Spleen (tissue), 11 donors: ENCODE results near the gene HNRNPH2. TPM values are rescaled to one million over a fixed set of nuclear protein-coding genes. Genes with fewer than 3 reads are reported as not detected.
A peak's percentile ranks its signal among the peaks of the same experiment; 100 is the strongest.

Source experiments
- DNase-seq: peaks from one replicate; pipeline ENCODE4 v3.0.0-alpha.2; 2020
- H3K27ac ChIP-seq, 8 donors: fragments of 200-600 bp; sonication (generic) in 7 of 8; 1 replicate in 4 of 8; 2 replicates in 4 of 8; pipeline versions ENCODE4 v1.5.0 to v1.8.0; 2016 to 2021; ENCODE audit warnings: inconsistent platforms in 4 of 8, mild to moderate bottlenecking in 4 of 8, moderate library complexity in 1 of 8
- H3K27me3 ChIP-seq, 7 donors: fragments of 200-600 bp; sonication (generic) in 6 of 7; replicated peaks in 1 of 7; 1 replicate in 4 of 7; 2 replicates in 3 of 7; pipeline versions ENCODE4 v1.5.0 to v1.8.0; 2016 to 2021; ENCODE audit warnings: inconsistent platforms in 3 of 7, mild to moderate bottlenecking in 1 of 7
- H3K36me3 ChIP-seq, 6 donors: fragments of 200-600 bp; sonication (generic) in 5 of 6; 1 replicate in 4 of 6; 2 replicates in 2 of 6; pipeline versions ENCODE4 v1.5.0 to v1.8.0; 2016 to 2021; ENCODE audit warnings: inconsistent platforms in 2 of 6
- H3K4me1 ChIP-seq, 6 donors: fragments of 200-600 bp; sonication (generic) in 5 of 6; 1 replicate in 3 of 6; 2 replicates in 3 of 6; pipeline versions ENCODE4 v1.5.0 to v1.8.0; 2016 to 2021; ENCODE audit warnings: inconsistent platforms in 3 of 6
- H3K4me3 ChIP-seq, 8 donors: fragments of 200-600 bp; sonication (generic) in 7 of 8; 1 replicate in 4 of 8; 2 replicates in 4 of 8; pipeline versions ENCODE4 v1.5.0 to v1.8.0; 2016 to 2021; ENCODE audit warnings: inconsistent platforms in 4 of 8, mild to moderate bottlenecking in 4 of 8, moderate library complexity in 2 of 8
- H3K9me3 ChIP-seq, 8 donors: fragments of 200-600 bp; sonication (generic) in 7 of 8; 1 replicate in 4 of 8; 2 replicates in 4 of 8; pipeline versions ENCODE4 v1.5.0 to v1.8.0; 2016 to 2021; ENCODE audit warnings: inconsistent platforms in 4 of 8
- POLR2A ChIP-seq, 3 donors: fragments of 450-650 bp; IDR thresholded peaks; one replicate each; pipeline ENCODE4 v1.5.1; 2017; ENCODE audit warnings: antibody characterized with exemption in 3 of 3, mild to moderate bottlenecking in 1 of 3
- POLR2AphosphoS5 ChIP-seq, 3 donors: sonication (generic); formaldehyde crosslinking; IDR thresholded peaks; one replicate each; pipeline ENCODE4 v1.5.1; 2017; ENCODE audit warnings: antibody characterized with exemption in 3 of 3
- WGBS, 5 donors: extraction: QIAGEN DNeasy Blood & Tissue Kit in 3 of 5; methylation state at CpG; one replicate each; pipeline versions ENCODE4 v1.1.5 to v1.1.7; 2013 to 2018; 5-methylcytosine and 5-hydroxymethylcytosine counted together
- intact Hi-C: fragments of 100-400 bp; cut with DNase I; formaldehyde crosslinking; loops from one replicate; pipeline ENCODE4 v1.15.0; 2023; ENCODE audit warnings: low total_unique reads
- polyA plus RNA-seq, 3 donors: library from polyadenylated mRNA; stranded (reverse); fragments of 200-250 nt; gene quantifications; one replicate each; pipeline ENCODE4 v1.2.1, GENCODE V29; 2013
- total RNA-seq, 7 donors: library from RNA; depleted of rRNA in 3 of 7; stranded (reverse); fragments of >200 nt in 3 of 7; fragmentation: NEBNext Ultra II Directional in 4 of 7; extraction: Animal tissue kit (Norgen Biotek cat#: 25700) in 4 of 7; gene quantifications; one replicate each; pipeline versions ENCODE4 v1.1.0 to v1.2.1, GENCODE V29; 2016 to 2021
- TF ChIP-seq, protein P1 (sequence below), 11 experiments: fragments of 200-600 bp in 7 of 11; fragments of 450-650 bp in 4 of 11; sonication (generic) in 4 of 11; IDR thresholded peaks in 8 of 11; conservative IDR thresholded peaks in 3 of 11; 1 replicate in 7 of 11; 2 replicates in 4 of 11; pipeline versions ENCODE4 v1.4.0 to v1.8.0; 2016 to 2021; ENCODE audit warnings: antibody characterized with exemption in 11 of 11, inconsistent platforms in 4 of 11, mild to moderate bottlenecking in 1 of 11
- donor health status: healthy with polysubstance abuse.
- donor health status: DM: no; HTN: no; CAD: no; lungs with moderate emphysema.
- donor health status: DM: no; HTN: no; CAD: no.
- donor health status: Bipolar disorder and iron deficiency.
- donor health status: healthy.
- donor health status: DM: no; HTN: no; CAD: no.
- donor health status: DM: yes; HTN: yes; CAD: no.

The HNRNPH2 gene
- total and polyA plus RNA-seq, 10 donors, result 34.1 to 74.1 (median 65.4) TPM

DNA sequence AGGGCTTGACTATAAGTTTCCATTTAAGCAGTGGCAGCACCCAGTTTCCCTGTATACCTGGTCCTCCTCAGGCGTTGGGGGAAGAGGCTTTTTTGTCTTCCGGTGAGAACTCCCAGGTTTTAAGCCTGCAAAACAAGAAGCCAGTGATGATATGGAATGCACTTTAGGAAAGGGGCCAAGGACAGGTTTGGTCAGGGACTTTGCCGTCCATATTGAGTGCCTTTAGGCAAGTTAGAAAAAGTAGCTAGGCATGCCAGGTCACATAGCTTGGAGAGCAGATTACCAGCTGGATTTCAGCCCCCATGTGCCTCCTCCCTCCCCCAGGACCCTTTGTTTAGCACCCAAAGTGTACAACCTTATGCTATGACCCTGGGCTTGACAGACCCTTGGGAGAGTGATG is 45.9 kb upstream of the HNRNPH2 start:
- Histone ChIP-seq H3K4me1 (peaks cover 0 to 4% (median 0%) of the 10 kb centered on the region in 6 donors), H3K27ac (no peak overlapping the region), H3K27me3 (no peaks in the 10 kb centered on the region), H3K9me3 (no peaks in the 10 kb centered on the region), H3K36me3 (peaks cover 0 to 83% (median 0%) of the 10 kb centered on the region in 6 donors), H3K4me3 (no peak overlapping the region)
- DNase-seq, result no peak
- 72 to 98% (median 81%) methylated on average over 3 of the region's 3 CpGs; no CpG with 5 or more reads in 1 of the 5 donors for WGBS, 5 donors
- intact Hi-C loops, result no loop called here
- TF ChIP-seq POLR2AphosphoS5 (IDR thresholded peaks at IDR 0.05), result no peak
- TF ChIP-seq, protein P1, sequence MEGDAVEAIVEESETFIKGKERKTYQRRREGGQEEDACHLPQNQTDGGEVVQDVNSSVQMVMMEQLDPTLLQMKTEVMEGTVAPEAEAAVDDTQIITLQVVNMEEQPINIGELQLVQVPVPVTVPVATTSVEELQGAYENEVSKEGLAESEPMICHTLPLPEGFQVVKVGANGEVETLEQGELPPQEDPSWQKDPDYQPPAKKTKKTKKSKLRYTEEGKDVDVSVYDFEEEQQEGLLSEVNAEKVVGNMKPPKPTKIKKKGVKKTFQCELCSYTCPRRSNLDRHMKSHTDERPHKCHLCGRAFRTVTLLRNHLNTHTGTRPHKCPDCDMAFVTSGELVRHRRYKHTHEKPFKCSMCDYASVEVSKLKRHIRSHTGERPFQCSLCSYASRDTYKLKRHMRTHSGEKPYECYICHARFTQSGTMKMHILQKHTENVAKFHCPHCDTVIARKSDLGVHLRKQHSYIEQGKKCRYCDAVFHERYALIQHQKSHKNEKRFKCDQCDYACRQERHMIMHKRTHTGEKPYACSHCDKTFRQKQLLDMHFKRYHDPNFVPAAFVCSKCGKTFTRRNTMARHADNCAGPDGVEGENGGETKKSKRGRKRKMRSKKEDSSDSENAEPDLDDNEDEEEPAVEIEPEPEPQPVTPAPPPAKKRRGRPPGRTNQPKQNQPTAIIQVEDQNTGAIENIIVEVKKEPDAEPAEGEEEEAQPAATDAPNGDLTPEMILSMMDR (IDR thresholded peaks at IDR 0.05 in 8 of 11, conservative IDR thresholded peaks at IDR 0.05 in 3 of 11), result no peak
- TF ChIP-seq POLR2A (IDR thresholded peaks at IDR 0.05), result no peak

DNA sequence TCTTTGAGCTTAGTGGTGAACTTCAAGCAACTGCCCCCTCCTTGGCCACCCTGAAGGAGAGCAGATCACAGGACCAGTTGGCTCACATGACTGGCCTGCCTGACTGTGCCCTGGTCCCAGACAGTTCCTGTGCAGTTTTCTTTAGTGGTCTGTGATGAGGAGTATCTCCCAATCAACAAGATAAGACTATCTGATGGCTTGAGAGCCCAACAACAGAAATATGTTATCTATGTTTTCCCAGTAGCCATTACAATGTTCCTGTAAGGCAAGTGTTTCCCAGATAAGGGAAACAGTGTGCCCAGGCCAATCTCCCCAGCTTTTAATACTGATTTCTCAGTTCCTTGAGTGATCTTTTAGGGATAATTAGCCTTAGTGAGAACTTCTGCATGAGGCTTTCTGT is 45.3 kb upstream of the HNRNPH2 start:
- H3K4me1 ChIP-seq, result peaks cover 0 to 4% (median 0%) of the 10 kb centered on the region in 6 donors
- intact Hi-C loops, result no loop called here

DNA sequence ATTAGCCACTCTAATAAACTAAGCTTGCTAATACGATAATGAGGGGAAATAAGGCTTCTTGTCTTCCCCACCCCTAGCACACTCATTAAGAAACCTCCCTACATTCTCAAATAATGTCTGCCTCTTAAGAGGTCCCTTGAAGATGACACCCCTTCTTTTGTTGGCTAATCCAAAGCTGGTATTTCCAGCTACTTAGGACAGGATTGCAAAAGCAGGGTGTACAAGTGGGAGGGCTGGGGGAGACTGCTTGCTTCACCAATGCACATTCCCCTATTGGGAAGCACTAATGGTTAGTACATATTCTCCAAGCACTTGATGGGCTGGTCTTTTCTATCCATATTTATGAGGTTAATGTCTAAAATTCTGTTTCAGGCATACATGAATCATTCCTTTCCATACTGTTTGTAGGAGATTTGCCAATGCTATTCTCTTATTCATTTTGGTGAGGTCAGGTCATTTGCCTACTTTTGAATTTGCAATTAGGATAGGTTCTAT is 42.7 kb upstream of the HNRNPH2 start:
- Histone ChIP-seq H3K27me3 (peaks cover 0 to 6% (median 0%) of the 10 kb centered on the region in 7 donors), H3K4me1 (peaks cover 0 to 14% (median 0%) of the 10 kb centered on the region in 6 donors), H3K9me3 (no peaks in the 10 kb centered on the region), H3K4me3 (no peak overlapping the region), H3K36me3 (peaks cover 0 to 79% (median 0%) of the 10 kb centered on the region in 6 donors), H3K27ac (no peak overlapping the region)
- intact Hi-C loops, result no loop called here
- TF ChIP-seq POLR2AphosphoS5 (IDR thresholded peaks at IDR 0.05), result no peak
- TF ChIP-seq, protein P1 (IDR thresholded peaks at IDR 0.05 in 8 of 11, conservative IDR thresholded peaks at IDR 0.05 in 3 of 11), result no peak
- TF ChIP-seq POLR2A (IDR thresholded peaks at IDR 0.05), result no peak
- 85 to 100% (median 90%) methylated on average over 1 of the region's 1 CpG for WGBS, 5 donors
- no peak for DNase-seq

More for the DNA sequence above, 45.3 kb upstream of the HNRNPH2 start:
- H3K36me3 ChIP-seq, result peaks cover 0 to 83% (median 0%) of the 10 kb centered on the region in 6 donors
- H3K27me3 ChIP-seq, result no peaks in the 10 kb centered on the region
- TF ChIP-seq POLR2A (IDR thresholded peaks at IDR 0.05) (no peak), POLR2AphosphoS5 (IDR thresholded peaks at IDR 0.05) (no peak)
- TF ChIP-seq, protein P1 (IDR thresholded peaks at IDR 0.05 in 8 of 11, conservative IDR thresholded peaks at IDR 0.05 in 3 of 11), result no peak
- no peak overlapping the region for H3K4me3 ChIP-seq
- H3K27ac ChIP-seq, result no peak overlapping the region
- H3K9me3 ChIP-seq, result no peaks in the 10 kb centered on the region
- no peak for DNase-seq

DNA sequence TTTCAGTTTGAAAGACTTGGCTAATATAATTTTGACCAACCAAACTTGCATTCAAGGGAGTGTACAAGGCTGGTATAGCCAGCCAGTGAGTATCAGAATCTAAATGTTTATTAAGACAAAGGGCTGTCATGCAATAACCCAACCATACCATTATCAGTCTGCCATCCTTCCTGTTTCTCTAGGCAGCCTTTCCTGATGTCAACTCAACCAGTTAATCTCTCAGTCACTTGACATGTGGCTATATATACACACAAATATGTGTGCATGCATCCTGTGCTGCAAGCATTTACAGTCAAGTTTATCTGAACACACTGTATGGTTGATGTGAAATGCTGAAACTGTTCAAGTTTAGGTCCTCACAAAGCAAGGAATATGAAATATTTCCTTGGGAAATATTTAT is 39.2 kb upstream of the HNRNPH2 start:
- intact Hi-C loops, result no loop called here
- peak overlapping the region in 4 of 8 donors; percentile 20 to 37 (median 30) for H3K27ac ChIP-seq

More for the DNA sequence above, 39.2 kb upstream of the HNRNPH2 start:
- H3K36me3 ChIP-seq, result peaks cover 0 to 68% (median 0%) of the 10 kb centered on the region in 6 donors
- peak in 1 of 3 donors; percentile 13 for TF ChIP-seq POLR2AphosphoS5 (IDR thresholded peaks at IDR 0.05)
- TF ChIP-seq, protein P1 (IDR thresholded peaks at IDR 0.05 in 8 of 11, conservative IDR thresholded peaks at IDR 0.05 in 3 of 11), result no peak
- H3K27me3 ChIP-seq, result peaks cover 0 to 6% (median 0%) of the 10 kb centered on the region in 7 donors
- no peak overlapping the region for H3K4me3 ChIP-seq
- H3K4me1 ChIP-seq, result peaks cover 0 to 27% (median 0%) of the 10 kb centered on the region in 6 donors
- H3K9me3 ChIP-seq, result no peaks in the 10 kb centered on the region
- no peak for DNase-seq
